GM23248 (cell line): ENCODE data around the gene PLSCR1.

Source experiments
- EZH2 ChIP-seq: fragments of 200-600 bp; sonication (generic); IDR thresholded peaks from 2 replicates; pipeline ENCODE4 v1.6.1; 2018; ENCODE audit warnings: antibody characterized with exemption, mild to moderate bottlenecking; ENCODE audit not compliant: insufficient read depth, poor library complexity, severe bottlenecking
- EZH2phosphoT487 ChIP-seq: fragments of 200-600 bp; sonication (generic); IDR thresholded peaks from 2 replicates; pipeline ENCODE4 v1.6.1; 2018; ENCODE audit warnings: antibody characterized with exemption, moderate library complexity, mild to moderate bottlenecking, low read depth; ENCODE audit not compliant: insufficient read depth

DNA sequence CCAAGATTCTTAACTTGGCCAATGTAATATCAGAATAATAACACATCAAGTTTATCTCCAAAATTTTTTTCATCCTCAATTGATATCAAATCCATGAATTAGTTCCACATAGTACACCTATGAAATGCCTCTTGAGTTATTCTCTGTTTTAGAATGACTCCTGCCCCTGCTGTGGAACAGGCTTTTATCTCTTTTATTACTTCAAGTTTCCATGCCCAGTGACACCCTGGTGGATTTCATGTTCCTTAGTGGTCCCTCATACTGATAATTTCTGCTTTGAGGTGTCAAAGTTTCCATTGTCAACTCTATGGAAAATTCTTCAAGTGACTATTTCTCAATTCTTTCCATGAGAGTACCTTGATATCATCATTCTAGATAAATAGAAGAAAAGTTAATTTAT, 24.6 kb downstream of the PLSCR1 start:
- TF ChIP-seq EZH2phosphoT487 (no peak), EZH2 (no peak)
